Measurements from ENCODE around the gene LCLAT1. TPM values are rescaled to one million over a fixed set of nuclear protein-coding genes. Genes with fewer than 3 reads are reported as not detected.

LCLAT1 gene
- total RNA-seq, 1 donor from 2014 or later = 21.6 TPM

GRCh38 chr2:30445266-30445821, 1.7 kb upstream of the LCLAT1 start:
- Mint-ChIP-seq H3K9me3 (peaks cover 3% of the 10 kb centered on the region), H3K36me3 (no peaks in the 10 kb centered on the region), H3K4me3 (no peak overlapping the region), H3K4me1 (peaks cover 20% of the 10 kb centered on the region), H3K27ac (no peak overlapping the region), H3K27me3 (ENCODE audit: insufficient read depth, low read depth) (peaks cover 6% of the 10 kb centered on the region)
- H3K79me2 ChIP-seq (ENCODE audit: low read depth) = peaks cover 32% of the 10 kb centered on the region
- peaks cover 4% of the 10 kb centered on the region for H4K20me1 ChIP-seq (ENCODE audit: low read depth)
- H2AFZ ChIP-seq (replicated peaks) = peak overlapping the region; percentile 40
- no peak overlapping the region for H3K4me3 ChIP-seq
- TF ChIP-seq EZH2phosphoT487 (IDR thresholded peaks at IDR 0.05) = no peak
- no peak for TF ChIP-seq EZH2 (IDR thresholded peaks at IDR 0.05)
- TF ChIP-seq CTCF (IDR thresholded peaks at IDR 0.05) = no peak
- H3K4me2 ChIP-seq = no peak overlapping the region
- H3F3A ChIP-seq (ENCODE audit: low read depth) = no peaks in the 10 kb centered on the region
- H3K27me3 ChIP-seq = no peaks in the 10 kb centered on the region
- no peak overlapping the region for H3K9ac ChIP-seq
- no peaks in the 10 kb centered on the region for H3K9me3 ChIP-seq (ENCODE audit: low read depth)
- H3K27ac ChIP-seq = no peak overlapping the region
- no peak for DNase-seq (ENCODE audit: low spot score)
- no peaks in the 10 kb centered on the region for H3K36me3 ChIP-seq
- peaks cover 12% of the 10 kb centered on the region for H3K4me1 ChIP-seq

GRCh38 chr2:30446602-30447148, 371 bp upstream of the LCLAT1 start:
- Histone ChIP-seq H3K79me2 (ENCODE audit: low read depth) (peaks cover 43% of the 10 kb centered on the region), H3K4me2 (peak overlapping the region; percentile 84), H3K9ac (no peak overlapping the region), H3K27me3 (no peaks in the 10 kb centered on the region), H3K9me3 (ENCODE audit: low read depth) (no peaks in the 10 kb centered on the region), H3K4me1 (peaks cover 12% of the 10 kb centered on the region), H3K27ac (no peak overlapping the region), H3K4me3 (peak overlapping the region; percentile 71), H2AFZ (replicated peaks) (peak overlapping the region; percentile 98), H3F3A (ENCODE audit: low read depth) (no peaks in the 10 kb centered on the region), H4K20me1 (ENCODE audit: low read depth) (peaks cover 4% of the 10 kb centered on the region), H3K36me3 (no peaks in the 10 kb centered on the region)
- Mint-ChIP-seq H3K4me3 (peak overlapping the region; percentile 95), H3K9me3 (peaks cover under 1% of the 10 kb centered on the region), H3K27me3 (ENCODE audit: insufficient read depth, low read depth) (peaks cover 2% of the 10 kb centered on the region), H3K27ac (peak overlapping the region; percentile 90), H3K36me3 (peaks cover 10% of the 10 kb centered on the region), H3K4me1 (peaks cover 20% of the 10 kb centered on the region)
- TF ChIP-seq EZH2 (IDR thresholded peaks at IDR 0.05) (peak; percentile 17), CTCF (IDR thresholded peaks at IDR 0.05) (no peak), EZH2phosphoT487 (IDR thresholded peaks at IDR 0.05) (no peak)
- no peak for DNase-seq (ENCODE audit: low spot score)

GRCh38 chr2:30448308-30448707, 1.3 kb downstream of the LCLAT1 start:
- Mint-ChIP-seq H3K9me3 (no peaks in the 10 kb centered on the region), H3K27ac (no peak overlapping the region), H3K36me3 (peaks cover 10% of the 10 kb centered on the region), H3K27me3 (ENCODE audit: insufficient read depth, low read depth) (no peaks in the 10 kb centered on the region), H3K4me3 (peak overlapping the region; percentile 95), H3K4me1 (peaks cover 20% of the 10 kb centered on the region)
- DNase-seq (ENCODE audit: low spot score) = no peak
- H3K9me3 ChIP-seq (ENCODE audit: low read depth) = no peaks in the 10 kb centered on the region
- H3K4me3 ChIP-seq = peak overlapping the region; percentile 71
- no peak overlapping the region for H3K27ac ChIP-seq
- no peak for TF ChIP-seq EZH2phosphoT487 (IDR thresholded peaks at IDR 0.05)
- TF ChIP-seq EZH2 (IDR thresholded peaks at IDR 0.05) = no peak
- no peak for TF ChIP-seq CTCF (IDR thresholded peaks at IDR 0.05)
- H3K4me2 ChIP-seq = peak overlapping the region; percentile 84
- no peak overlapping the region for H3K9ac ChIP-seq
- H3F3A ChIP-seq (ENCODE audit: low read depth) = no peaks in the 10 kb centered on the region
- H3K4me1 ChIP-seq = peaks cover 19% of the 10 kb centered on the region
- H3K79me2 ChIP-seq (ENCODE audit: low read depth) = peaks cover 59% of the 10 kb centered on the region
- H3K27me3 ChIP-seq = no peaks in the 10 kb centered on the region
- H3K36me3 ChIP-seq = no peaks in the 10 kb centered on the region
- H2AFZ ChIP-seq (replicated peaks) = no peak overlapping the region
- H4K20me1 ChIP-seq (ENCODE audit: low read depth) = peaks cover 13% of the 10 kb centered on the region
